CD4-positive, alpha-beta T cell treated with Interferon gamma for 1 hour (primary cell): Measurements from ENCODE around the gene COPZ2.
"Not testable (repeated sequence)": the region's sequence is repeated elsewhere in the genome, so short reads cannot be mapped to it uniquely, and the experiment has no call there.

Source experiments
- DNase-seq: peaks from one replicate; pipeline ENCODE4 v3.0.0-alpha.2; 2020

COPZ2 gene, protein sequence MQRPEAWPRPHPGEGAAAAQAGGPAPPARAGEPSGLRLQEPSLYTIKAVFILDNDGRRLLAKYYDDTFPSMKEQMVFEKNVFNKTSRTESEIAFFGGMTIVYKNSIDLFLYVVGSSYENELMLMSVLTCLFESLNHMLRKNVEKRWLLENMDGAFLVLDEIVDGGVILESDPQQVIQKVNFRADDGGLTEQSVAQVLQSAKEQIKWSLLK

DNA sequence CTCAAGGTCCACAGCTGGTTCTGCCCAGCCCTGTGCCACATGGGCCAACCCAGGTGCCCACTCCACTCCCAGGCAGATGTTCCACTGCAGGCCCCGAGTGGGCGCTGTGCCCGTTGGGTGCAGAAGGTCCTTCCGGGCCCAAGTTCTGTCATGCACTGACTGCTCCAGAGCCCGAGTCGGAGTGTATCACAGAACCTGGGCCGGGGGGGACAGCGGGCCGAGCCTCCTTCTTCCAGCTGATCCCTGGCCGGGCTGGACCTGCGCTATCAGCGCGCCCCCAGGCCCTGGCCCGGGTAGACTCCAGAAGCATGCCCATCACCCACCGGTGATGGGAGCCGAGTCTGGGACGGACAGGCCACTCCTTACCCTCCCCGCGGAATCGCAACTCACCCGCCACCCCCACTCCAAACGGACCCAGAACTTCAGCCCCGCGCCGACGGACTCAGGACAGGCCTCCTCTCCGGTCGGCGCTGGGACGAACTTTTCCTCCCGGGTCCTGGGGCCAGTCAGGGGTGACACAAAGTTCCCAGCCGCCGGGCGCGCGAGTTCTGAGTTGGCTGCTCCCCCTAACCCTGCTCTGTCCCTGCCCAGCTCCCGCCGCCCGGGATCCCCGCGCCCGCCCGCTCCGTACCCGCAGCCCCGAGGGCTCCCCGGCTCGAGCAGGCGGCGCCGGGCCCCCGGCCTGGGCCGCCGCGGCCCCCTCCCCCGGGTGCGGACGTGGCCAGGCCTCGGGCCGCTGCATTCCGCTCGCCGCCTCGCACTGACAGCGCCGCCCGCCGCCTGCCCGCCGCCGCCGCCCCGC lies at the start of gene COPZ2:
Gene COPZ2 (minus strand): TSS at position 762 of the 802 bp plus-strand sequence. CDS start 20 bp downstream, at position 742.
- DNase-seq = peak; percentile 62

GRCh38 chr17:48084932-48085331 lies 47.3 kb upstream of the COPZ2 start:
- DNase-seq = no peak

GRCh38 chr17:48081858-48082257 lies 44.3 kb upstream of the COPZ2 start:
- no peak for DNase-seq

- DNase-seq = not testable (repeated sequence)
Measured at GRCh38 chr17:48077152-48077551, 39.6 kb upstream of the COPZ2 start.

DNA sequence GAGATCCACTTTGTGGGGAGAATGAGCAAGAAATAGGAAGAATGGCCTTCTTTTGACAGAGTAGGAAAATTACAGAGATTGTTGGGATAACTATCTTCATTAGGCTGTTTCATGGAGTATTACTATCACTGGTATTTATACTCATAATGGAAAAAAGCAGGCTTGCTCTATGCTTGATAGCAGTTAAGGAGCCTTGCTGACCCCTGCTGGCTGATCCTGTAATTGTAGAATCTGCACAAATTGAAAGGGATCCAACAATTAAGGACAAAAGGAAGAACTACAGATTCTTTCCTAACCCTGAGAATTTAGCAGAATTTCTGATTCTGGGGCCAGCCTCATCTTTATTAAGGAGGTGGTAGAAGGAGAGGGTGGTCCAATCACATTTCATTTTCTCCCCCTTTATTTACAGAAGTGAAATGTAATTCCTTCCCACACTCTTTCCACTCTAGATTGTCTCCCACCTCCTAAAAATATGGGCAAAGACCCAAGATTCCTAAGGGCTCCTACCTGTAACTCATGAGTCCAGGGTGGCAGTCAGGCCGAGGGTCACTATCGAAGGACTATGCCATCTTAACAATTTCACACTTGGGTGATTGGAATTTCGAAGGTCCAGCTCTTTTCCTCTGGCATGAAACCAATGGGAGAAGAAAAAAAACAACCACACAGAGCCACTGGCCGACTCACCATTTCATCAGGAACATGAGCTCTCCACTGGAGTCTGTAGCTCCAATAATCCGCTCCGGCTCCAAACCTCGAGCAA lies 36.9 kb upstream of the COPZ2 start:
- peak; percentile 63 for DNase-seq

- not testable (repeated sequence) for DNase-seq
Measured at GRCh38 chr17:48073566-48074094, 36.0 kb upstream of the COPZ2 start.

DNA sequence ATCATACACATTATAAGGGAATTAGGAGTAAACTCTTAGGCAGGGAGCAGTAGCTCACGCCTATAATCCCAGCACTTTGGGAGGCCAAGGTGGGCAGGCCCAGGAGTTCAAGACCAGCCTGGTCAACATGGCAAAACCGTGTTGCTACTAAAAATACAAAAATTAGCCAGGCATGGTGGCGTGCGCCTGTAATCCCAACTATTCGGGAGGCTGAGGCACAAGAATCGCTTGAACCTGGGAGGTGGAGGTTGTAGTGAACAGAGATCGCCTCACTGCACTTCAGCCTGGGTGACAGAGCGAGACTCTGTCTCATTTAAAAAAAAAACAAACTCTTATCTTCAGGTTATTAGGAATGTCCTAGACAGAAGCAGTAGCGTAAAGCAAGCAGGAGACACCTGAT lies 35.2 kb upstream of the COPZ2 start:
- DNase-seq = not testable (repeated sequence)

GRCh38 chr17:48071654-48072053 lies 34.1 kb upstream of the COPZ2 start:
- DNase-seq = no peak

DNA sequence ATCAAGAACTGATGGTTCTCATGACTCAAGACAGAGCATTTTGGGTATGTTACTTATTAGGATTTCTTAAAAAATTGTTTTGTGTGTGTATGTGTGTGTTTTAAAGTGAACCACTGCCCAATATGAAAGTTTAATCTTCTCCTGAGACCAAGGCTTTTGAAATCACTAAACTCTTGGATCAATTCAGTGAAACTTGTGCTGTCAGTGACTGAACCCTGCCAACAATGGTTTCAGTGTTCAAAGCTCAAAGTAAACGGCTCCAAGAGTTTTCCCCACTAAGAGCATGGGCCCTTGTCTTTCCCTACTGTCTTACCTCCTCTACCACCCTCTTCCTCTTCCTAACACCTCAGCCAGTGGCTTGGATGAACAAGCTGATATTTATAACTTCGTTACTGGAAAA lies 32.6 kb upstream of the COPZ2 start:
- no peak for DNase-seq

DNA sequence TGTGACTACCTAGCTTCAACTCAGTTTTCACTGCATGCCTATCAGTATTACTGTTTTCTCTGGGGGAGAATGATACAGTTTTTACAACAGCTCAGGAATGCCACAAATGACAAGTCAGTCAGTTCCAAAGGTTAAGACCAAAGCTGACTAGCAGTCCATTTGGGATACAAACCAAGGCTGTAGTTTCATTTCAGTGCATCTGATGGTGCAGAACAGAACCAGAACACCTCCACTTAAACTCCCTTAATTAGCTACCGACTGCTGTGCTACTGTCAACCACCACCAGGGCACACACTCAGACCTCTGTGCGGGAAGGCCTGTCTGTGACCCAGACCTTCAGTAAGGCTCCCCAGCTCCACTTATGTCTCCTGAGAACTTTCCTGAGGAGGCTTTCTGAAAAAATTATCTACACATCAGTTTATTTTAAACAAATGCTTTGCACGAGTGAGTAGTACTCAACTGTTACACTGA lies 30.9 kb upstream of the COPZ2 start:
- DNase-seq = no peak

GRCh38 chr17:48067808-48068207 lies 30.2 kb upstream of the COPZ2 start:
- DNase-seq = not testable (repeated sequence)

DNA sequence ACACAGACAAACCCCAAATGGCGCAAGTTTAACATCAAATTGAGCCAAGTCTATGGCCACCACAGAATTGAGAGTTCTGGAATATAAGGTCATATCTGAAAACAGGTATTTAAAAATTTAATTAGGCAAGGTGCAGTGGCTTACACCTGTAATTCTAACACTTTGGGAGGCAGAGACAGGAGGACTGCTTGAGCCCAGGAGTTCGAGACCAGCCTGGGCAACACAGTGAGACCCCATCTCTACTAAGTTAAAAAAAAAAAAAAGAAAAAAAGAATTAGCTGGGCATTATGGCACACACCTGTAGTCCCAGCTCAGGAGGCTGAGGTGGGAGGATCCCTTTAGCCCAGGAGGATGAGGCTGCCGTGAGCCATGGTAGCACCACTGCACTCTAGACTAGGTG lies 29.6 kb upstream of the COPZ2 start:
- no peak for DNase-seq

GRCh38 chr17:48066656-48067055 lies 29.1 kb upstream of the COPZ2 start:
- no peak for DNase-seq

DNA sequence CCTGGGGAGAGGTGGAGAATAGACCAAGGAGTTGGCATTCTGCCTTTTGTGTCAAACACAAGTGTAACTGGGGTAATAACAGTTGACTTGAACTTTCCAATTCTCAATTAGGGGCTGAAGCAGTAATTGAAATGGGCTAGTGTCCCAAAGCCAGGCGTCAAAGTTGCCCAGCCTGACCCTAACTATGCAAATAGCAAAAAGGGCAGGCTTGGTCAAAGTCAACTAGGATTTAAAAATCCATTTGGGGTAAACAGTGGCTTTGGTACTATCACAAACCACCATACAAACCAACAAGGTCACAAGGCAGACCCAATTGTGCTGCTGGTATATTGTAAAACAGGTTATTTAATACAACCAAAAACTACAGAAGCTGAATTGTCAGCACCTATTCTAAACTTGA lies 28.6 kb upstream of the COPZ2 start:
- DNase-seq = no peak

DNA sequence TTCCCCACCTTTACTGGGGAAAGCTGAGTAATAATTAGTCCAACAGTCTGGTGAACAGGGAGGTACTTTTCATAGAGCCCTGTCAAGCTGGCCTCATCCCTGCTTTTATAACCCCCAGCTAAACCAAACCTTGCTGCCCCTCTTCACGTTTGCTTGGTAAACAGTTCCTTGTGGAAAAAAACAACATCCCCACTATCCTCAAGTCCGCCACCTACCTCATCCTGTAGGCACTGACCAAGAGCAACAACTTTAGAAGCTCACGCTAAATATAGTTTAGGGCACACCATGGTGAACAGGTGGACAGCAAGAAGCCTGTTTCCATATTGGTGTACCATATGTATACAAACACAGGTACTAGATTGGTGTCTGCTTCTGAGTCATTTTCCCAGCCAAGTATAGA lies 27.0 kb upstream of the COPZ2 start:
- no peak for DNase-seq

DNA sequence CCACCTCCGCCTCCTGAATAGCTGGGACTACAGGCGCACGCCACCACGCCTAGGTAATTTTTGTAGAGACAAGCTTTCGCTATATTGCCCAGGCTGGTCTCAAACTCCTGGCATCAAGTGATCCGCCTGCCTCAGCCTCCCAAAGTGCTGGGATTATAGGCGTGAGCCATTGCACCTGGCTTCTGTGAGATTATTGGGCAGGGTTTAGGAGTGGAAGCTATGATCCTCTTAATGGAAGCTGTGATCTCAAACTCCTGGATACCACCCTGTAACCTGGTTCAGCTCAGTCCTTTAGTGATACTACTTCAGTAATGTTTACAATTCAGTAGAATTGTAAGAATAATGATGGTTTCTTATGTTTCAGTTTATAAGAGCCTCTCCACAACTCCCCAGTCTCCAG lies 24.7 kb upstream of the COPZ2 start:
- DNase-seq = no peak

GRCh38 chr17:48060249-48060648 lies 22.7 kb upstream of the COPZ2 start:
- no peak for DNase-seq

DNA sequence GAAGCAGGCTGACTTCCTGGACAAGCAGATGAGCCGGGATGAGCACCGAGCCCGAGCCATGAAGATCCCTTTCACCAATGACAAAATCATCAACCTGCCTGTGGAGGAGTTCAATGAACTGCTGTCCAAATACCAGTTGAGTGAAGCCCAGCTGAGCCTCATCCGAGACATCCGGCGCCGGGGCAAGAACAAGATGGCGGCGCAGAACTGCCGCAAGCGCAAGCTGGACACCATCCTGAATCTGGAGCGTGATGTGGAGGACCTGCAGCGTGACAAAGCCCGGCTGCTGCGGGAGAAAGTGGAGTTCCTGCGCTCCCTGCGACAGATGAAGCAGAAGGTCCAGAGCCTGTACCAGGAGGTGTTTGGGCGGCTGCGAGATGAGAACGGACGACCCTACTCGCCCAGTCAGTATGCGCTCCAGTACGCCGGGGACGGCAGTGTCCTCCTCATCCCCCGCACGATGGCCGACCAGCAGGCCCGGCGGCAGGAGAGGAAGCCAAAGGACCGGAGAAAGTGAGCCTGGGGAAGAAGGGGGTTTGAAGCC lies 21.6 kb upstream of the COPZ2 start:
- no peak for DNase-seq

DNA sequence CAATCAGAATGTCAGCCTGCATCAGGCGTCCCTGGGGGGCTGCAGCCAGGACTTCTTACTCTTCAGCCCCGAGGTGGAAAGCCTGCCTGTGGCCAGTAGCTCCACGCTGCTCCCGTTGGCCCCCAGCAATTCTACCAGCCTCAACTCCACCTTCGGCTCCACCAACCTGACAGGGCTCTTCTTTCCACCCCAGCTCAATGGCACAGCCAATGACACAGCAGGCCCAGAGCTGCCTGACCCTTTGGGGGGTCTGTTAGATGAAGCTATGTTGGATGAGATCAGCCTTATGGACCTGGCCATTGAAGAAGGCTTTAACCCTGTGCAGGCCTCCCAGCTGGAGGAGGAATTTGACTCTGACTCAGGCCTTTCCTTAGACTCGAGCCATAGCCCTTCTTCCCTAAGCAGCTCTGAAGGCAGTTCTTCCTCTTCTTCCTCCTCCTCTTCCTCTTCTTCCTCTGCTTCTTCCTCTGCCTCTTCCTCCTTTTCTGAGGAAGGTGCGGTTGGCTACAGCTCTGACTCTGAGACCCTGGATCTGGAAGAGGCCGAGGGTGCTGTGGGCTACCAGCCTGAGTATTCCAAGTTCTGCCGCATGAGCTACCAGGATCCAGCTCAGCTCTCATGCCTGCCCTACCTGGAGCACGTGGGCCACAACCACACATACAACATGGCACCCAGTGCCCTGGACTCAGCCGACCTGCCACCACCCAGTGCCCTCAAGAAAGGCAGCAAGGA lies 21.0 kb upstream of the COPZ2 start:
- no peak for DNase-seq

GRCh38 chr17:48057626-48058025 lies 20.0 kb upstream of the COPZ2 start:
- DNase-seq = no peak

DNA sequence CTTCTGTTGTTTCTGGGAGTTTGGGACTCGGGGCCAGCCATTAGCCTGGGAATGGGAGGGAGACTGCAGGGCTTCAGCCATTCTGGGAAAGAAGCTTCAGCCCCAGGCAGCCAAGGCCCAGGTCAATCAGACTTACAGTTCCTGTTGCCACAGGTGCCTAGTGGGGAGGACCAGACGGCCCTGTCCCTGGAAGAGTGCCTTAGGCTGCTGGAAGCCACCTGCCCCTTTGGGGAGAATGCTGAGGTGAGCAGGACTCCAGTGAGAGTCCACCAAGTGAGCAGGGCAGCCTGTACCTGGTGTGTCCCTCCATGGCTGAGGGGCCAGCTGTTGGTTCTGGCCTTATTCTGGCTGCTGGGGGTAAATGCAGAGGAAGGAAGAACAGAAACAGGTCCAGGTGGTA lies 19.3 kb upstream of the COPZ2 start:
- no peak for DNase-seq

DNA sequence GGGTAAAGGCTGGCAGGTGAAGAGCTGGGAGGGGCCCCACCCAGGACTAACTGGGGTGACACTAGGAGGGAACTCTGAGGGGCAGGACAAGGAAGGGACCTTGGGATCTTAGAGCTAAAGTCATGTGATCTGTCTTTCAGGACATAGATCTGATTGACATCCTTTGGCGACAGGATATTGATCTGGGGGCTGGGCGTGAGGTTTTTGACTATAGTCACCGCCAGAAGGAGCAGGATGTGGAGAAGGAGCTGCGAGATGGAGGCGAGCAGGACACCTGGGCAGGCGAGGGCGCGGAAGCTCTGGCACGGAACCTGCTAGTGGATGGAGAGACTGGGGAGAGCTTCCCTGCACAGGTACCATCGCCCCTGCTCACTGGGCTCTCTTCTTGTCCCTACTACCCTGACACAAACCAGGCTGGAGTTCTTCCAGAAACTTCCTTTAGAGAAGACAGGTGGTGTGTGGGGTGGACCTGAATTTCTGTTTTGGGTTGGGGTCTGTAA lies 18.7 kb upstream of the COPZ2 start:
- DNase-seq = no peak
